ENCODE data around the gene MED1. TPM values are rescaled to one million over a fixed set of nuclear protein-coding genes. Genes with fewer than 3 reads are reported as not detected.
"Not testable (repeated sequence)": the region's sequence is repeated elsewhere in the genome, so short reads cannot be mapped to it uniquely, and the experiment has no call there.

The MED1 gene
- total RNA-seq, 1 donor from 2014 or later: 27.4 TPM

GRCh38 chr17:39439868-39440267, 11.2 kb downstream of the MED1 start:
- DNase-seq (ENCODE audit: low spot score): not testable (repeated sequence)

GRCh38 chr17:39429600-39429999, 21.5 kb downstream of the MED1 start:
- DNase-seq (ENCODE audit: low spot score): no peak

GRCh38 chr17:39416141-39416540, 34.9 kb downstream of the MED1 start:
- DNase-seq (ENCODE audit: low spot score): no peak

GRCh38 chr17:39410279-39410678, 40.8 kb downstream of the MED1 start:
- DNase-seq (ENCODE audit: low spot score): no peak

- DNase-seq (ENCODE audit: low spot score): no peak
These were observed 42.7 kb downstream of the MED1 start for GRCh38 chr17:39408360-39408759.

GRCh38 chr17:39406951-39407350, 44.1 kb downstream of the MED1 start:
- no peak for DNase-seq (ENCODE audit: low spot score)

- DNase-seq (ENCODE audit: low spot score): no peak
These were observed 45.6 kb downstream of the MED1 start for GRCh38 chr17:39405436-39405835.

GRCh38 chr17:39404542-39405378, 46.3 kb downstream of the MED1 start:
- no peak for DNase-seq (ENCODE audit: low spot score)

GRCh38 chr17:39402890-39403605, 48.0 kb downstream of the MED1 start:
- DNase-seq (ENCODE audit: low spot score): no peak

GRCh38 chr17:39402244-39402889, 48.7 kb downstream of the MED1 start:
- DNase-seq (ENCODE audit: low spot score): peak; percentile 93

GRCh38 chr17:39401412-39402243, 49.4 kb downstream of the MED1 start, which contains the start of gene FBXL20:
Gene FBXL20 (minus strand): TSS chr17:39401626. CDS start chr17:39401402, 224 bp downstream.
- DNase-seq (ENCODE audit: low spot score): peak; percentile 95

- peak; percentile 10 for DNase-seq (ENCODE audit: low spot score)
These were observed 50.3 kb downstream of the MED1 start for GRCh38 chr17:39400547-39401411.

GRCh38 chr17:39399791-39400190, 51.3 kb downstream of the MED1 start:
- no peak for DNase-seq (ENCODE audit: low spot score)

GRCh38 chr17:39393736-39394135, 57.3 kb downstream of the MED1 start:
- DNase-seq (ENCODE audit: low spot score): no peak

- no peak for DNase-seq (ENCODE audit: low spot score)
These were observed 59.6 kb downstream of the MED1 start for GRCh38 chr17:39391448-39391847.

GRCh38 chr17:39385040-39385439, 66.0 kb downstream of the MED1 start:
- no peak for DNase-seq (ENCODE audit: low spot score)

- no peak for DNase-seq (ENCODE audit: low spot score)
These were observed 70.9 kb downstream of the MED1 start for GRCh38 chr17:39380144-39380543.

GRCh38 chr17:39376434-39376833, 74.6 kb downstream of the MED1 start:
- DNase-seq (ENCODE audit: low spot score): no peak

- not testable (repeated sequence) for DNase-seq (ENCODE audit: low spot score)
These were observed 83.3 kb downstream of the MED1 start for GRCh38 chr17:39367805-39368204.

GRCh38 chr17:39365872-39366271, 85.2 kb downstream of the MED1 start:
- no peak for DNase-seq (ENCODE audit: low spot score)

GRCh38 chr17:39365242-39365641, 85.8 kb downstream of the MED1 start:
- DNase-seq (ENCODE audit: low spot score): no peak

Measured in mucosa of gallbladder (tissue), 1 donor.